Stimulated activated memory B cell treated with anti-CD40 and anti-IgM and Interleukin-4, amounts not matched to agents 10 μg/mL and 1 μg/mL and 100 μg/mL, for 72 hours (primary cell): ENCODE measurements around the gene GPR162.

Source experiments
- ATAC-seq: fragments of 150-1000 bp; cut with Tn5 transposase; 2 replicates; pipeline ENCODE4 v1.10.0; 2021
- H3K27ac Mint-ChIP-seq: one replicate; pipeline ENCODE4 v1.8.0; 2022; ENCODE audit warnings: mild to moderate bottlenecking, mixed read lengths
- H3K27me3 Mint-ChIP-seq: one replicate; pipeline ENCODE4 v1.8.0; 2022; ENCODE audit warnings: mixed read lengths
- H3K36me3 Mint-ChIP-seq: one replicate; pipeline ENCODE4 v1.8.0; 2022; ENCODE audit warnings: mixed read lengths
- H3K4me1 Mint-ChIP-seq: one replicate; pipeline ENCODE4 v1.8.0; 2022; ENCODE audit warnings: mixed read lengths
- H3K4me3 Mint-ChIP-seq: one replicate; pipeline ENCODE4 v1.8.0; 2022; ENCODE audit warnings: mild to moderate bottlenecking, moderate library complexity, mixed read lengths
- H3K9me3 Mint-ChIP-seq: one replicate; pipeline ENCODE4 v1.8.0; 2022; ENCODE audit warnings: mixed read lengths

GPR162 gene

GRCh38 chr12:6821591-6822425, at the start of gene GPR162:
Gene GPR162, plus strand, starts transcription at chr12:6821821. Its CDS starts 2,078 bp downstream, at chr12:6823899.
- H3K27me3 Mint-ChIP-seq: peaks cover 61% of the 10 kb centered on the region
- H3K9me3 Mint-ChIP-seq: no peaks in the 10 kb centered on the region
- H3K27ac Mint-ChIP-seq: no peak within 1 kb of the TSS
- no peaks in the 10 kb centered on the region for H3K36me3 Mint-ChIP-seq
- ATAC-seq: no peak
- peak within 1 kb of the TSS; percentile 41 for H3K4me3 Mint-ChIP-seq
- peaks cover 25% of the 10 kb centered on the region for H3K4me1 Mint-ChIP-seq

GRCh38 chr12:6772331-6772695, 49.3 kb upstream of the GPR162 start, which contains the start of gene LAG3:
Gene LAG3, plus strand, starts transcription at chr12:6772520. Its CDS starts 333 bp downstream, at chr12:6772853.
- Mint-ChIP-seq H3K27ac (no peak within 1 kb of the TSS), H3K4me1 (peaks cover 53% of the 10 kb centered on the region), H3K27me3 (peaks cover 98% of the 10 kb centered on the region)

GRCh38 chr12:6772726-6773589, 48.7 kb upstream of the GPR162 start:
- no peaks in the 10 kb centered on the region for H3K36me3 Mint-ChIP-seq
- peaks cover 98% of the 10 kb centered on the region for H3K27me3 Mint-ChIP-seq
- H3K27ac Mint-ChIP-seq: no peak overlapping the region
- H3K4me1 Mint-ChIP-seq: peaks cover 47% of the 10 kb centered on the region
- H3K9me3 Mint-ChIP-seq: no peaks in the 10 kb centered on the region
- no peak overlapping the region for H3K4me3 Mint-ChIP-seq
- ATAC-seq: no peak

More at GRCh38 chr12:6772331-6772695, 49.3 kb upstream of the GPR162 start, which contains the start of gene LAG3:
- H3K9me3 Mint-ChIP-seq: no peaks in the 10 kb centered on the region
- peak; percentile 38 for ATAC-seq
- H3K4me3 Mint-ChIP-seq: peak within 1 kb of the TSS; percentile 24
- no peaks in the 10 kb centered on the region for H3K36me3 Mint-ChIP-seq

GRCh38 chr12:6773590-6774351, 47.9 kb upstream of the GPR162 start:
- H3K27me3 Mint-ChIP-seq: peaks cover 98% of the 10 kb centered on the region

GRCh38 chr12:6774499-6775062, 47.0 kb upstream of the GPR162 start:
- H3K27ac Mint-ChIP-seq: no peak overlapping the region
- peaks cover 63% of the 10 kb centered on the region for H3K4me1 Mint-ChIP-seq
- H3K4me3 Mint-ChIP-seq: no peak overlapping the region
- ATAC-seq: no peak
- no peaks in the 10 kb centered on the region for H3K36me3 Mint-ChIP-seq
- no peaks in the 10 kb centered on the region for H3K9me3 Mint-ChIP-seq
- H3K27me3 Mint-ChIP-seq: peaks cover 92% of the 10 kb centered on the region

More at GRCh38 chr12:6773590-6774351, 47.9 kb upstream of the GPR162 start:
- no peak overlapping the region for H3K4me3 Mint-ChIP-seq
- no peaks in the 10 kb centered on the region for H3K9me3 Mint-ChIP-seq
- H3K27ac Mint-ChIP-seq: no peak overlapping the region
- peaks cover 55% of the 10 kb centered on the region for H3K4me1 Mint-ChIP-seq
- no peak for ATAC-seq
- H3K36me3 Mint-ChIP-seq: no peaks in the 10 kb centered on the region

- no peak for ATAC-seq
- Mint-ChIP-seq H3K4me1 (peaks cover 68% of the 10 kb centered on the region), H3K36me3 (no peaks in the 10 kb centered on the region), H3K27ac (no peak overlapping the region), H3K9me3 (no peaks in the 10 kb centered on the region), H3K4me3 (no peak overlapping the region), H3K27me3 (peaks cover 83% of the 10 kb centered on the region)
These were observed 46.1 kb upstream of the GPR162 start for GRCh38 chr12:6775185-6776174.

- H3K36me3 Mint-ChIP-seq: no peaks in the 10 kb centered on the region
- peaks cover 64% of the 10 kb centered on the region for H3K27me3 Mint-ChIP-seq
- no peaks in the 10 kb centered on the region for H3K9me3 Mint-ChIP-seq
- ATAC-seq: no peak
- H3K27ac Mint-ChIP-seq: no peak overlapping the region
- peaks cover 63% of the 10 kb centered on the region for H3K4me1 Mint-ChIP-seq
- no peak overlapping the region for H3K4me3 Mint-ChIP-seq
These were observed 44.2 kb upstream of the GPR162 start for GRCh38 chr12:6777386-6777785.

- Mint-ChIP-seq H3K4me3 (peak overlapping the region; percentile 70), H3K27ac (peak overlapping the region; percentile 63), H3K36me3 (no peaks in the 10 kb centered on the region), H3K27me3 (peaks cover 58% of the 10 kb centered on the region), H3K9me3 (no peaks in the 10 kb centered on the region), H3K4me1 (peaks cover 57% of the 10 kb centered on the region)
- ATAC-seq: no peak
These were observed 43.4 kb upstream of the GPR162 start for GRCh38 chr12:6778217-6778573.

- Mint-ChIP-seq H3K9me3 (no peaks in the 10 kb centered on the region), H3K4me3 (peak overlapping the region; percentile 70), H3K36me3 (no peaks in the 10 kb centered on the region), H3K4me1 (peaks cover 60% of the 10 kb centered on the region), H3K27ac (peak overlapping the region; percentile 63), H3K27me3 (peaks cover 51% of the 10 kb centered on the region)
- peak; percentile 90 for ATAC-seq
These were observed 42.8 kb upstream of the GPR162 start for GRCh38 chr12:6778574-6779550.

- no peak for ATAC-seq
- Mint-ChIP-seq H3K27ac (no peak overlapping the region), H3K9me3 (no peaks in the 10 kb centered on the region), H3K36me3 (no peaks in the 10 kb centered on the region), H3K4me1 (peaks cover 56% of the 10 kb centered on the region), H3K27me3 (peaks cover 41% of the 10 kb centered on the region), H3K4me3 (no peak overlapping the region)
These were observed 41.8 kb upstream of the GPR162 start for GRCh38 chr12:6779708-6780432.

GRCh38 chr12:6780573-6780972, 41.0 kb upstream of the GPR162 start:
- Mint-ChIP-seq H3K4me3 (peak overlapping the region; percentile 40), H3K27ac (no peak overlapping the region), H3K27me3 (peaks cover 34% of the 10 kb centered on the region), H3K4me1 (peaks cover 49% of the 10 kb centered on the region), H3K9me3 (no peaks in the 10 kb centered on the region), H3K36me3 (no peaks in the 10 kb centered on the region)
- ATAC-seq: peak; percentile 73

- Mint-ChIP-seq H3K27ac (no peak overlapping the region), H3K9me3 (no peaks in the 10 kb centered on the region), H3K27me3 (peaks cover 18% of the 10 kb centered on the region), H3K4me1 (peaks cover 39% of the 10 kb centered on the region), H3K4me3 (no peak overlapping the region), H3K36me3 (no peaks in the 10 kb centered on the region)
- no peak for ATAC-seq
These were observed 39.5 kb upstream of the GPR162 start for GRCh38 chr12:6782119-6782518.
